ENCODE results near the gene SEPTIN6. TPM values are rescaled to one million over a fixed set of nuclear protein-coding genes. Genes with fewer than 3 reads are reported as not detected.
A peak's percentile ranks its signal among the peaks of the same experiment; 100 is the strongest.
"Not testable (repeated sequence)": the region's sequence is repeated elsewhere in the genome, so short reads cannot be mapped to it uniquely, and the experiment has no call there.

The SEPTIN6 gene
- total and polyA plus RNA-seq, 5 experiments from 2014 or later, result 161 to 269 (median 234) TPM

GRCh38 chrX:119669424-119670037 lies 23.4 kb downstream of the SEPTIN6 start:
- ATAC-seq, result no peak
- peak overlapping the region in 9 of 10 donors; percentile 18 to 88 (median 74) for H3K27ac Mint-ChIP-seq
- POLR2A ChIA-PET, result interaction anchor here (0.7 to 16.1 kb wide), 3 partner anchors 22 to 60 kb away, joined by 3 to 309 read pairs (median 6); partner anchors contain the start of gene SEPTIN6
- no peaks in the 10 kb centered on the region for H3K9me3 Mint-ChIP-seq
- no peak for DNase-seq
- peaks cover 13 to 49% (median 35%) of the 10 kb centered on the region in 4 donors for H3K4me1 Mint-ChIP-seq
- no peak overlapping the region for H3K4me3 Mint-ChIP-seq
- H3K27me3 Mint-ChIP-seq, result no peaks in the 10 kb centered on the region
- peaks cover 0 to 75% (median 3%) of the 10 kb centered on the region in 3 donors for H3K36me3 Mint-ChIP-seq

DNA sequence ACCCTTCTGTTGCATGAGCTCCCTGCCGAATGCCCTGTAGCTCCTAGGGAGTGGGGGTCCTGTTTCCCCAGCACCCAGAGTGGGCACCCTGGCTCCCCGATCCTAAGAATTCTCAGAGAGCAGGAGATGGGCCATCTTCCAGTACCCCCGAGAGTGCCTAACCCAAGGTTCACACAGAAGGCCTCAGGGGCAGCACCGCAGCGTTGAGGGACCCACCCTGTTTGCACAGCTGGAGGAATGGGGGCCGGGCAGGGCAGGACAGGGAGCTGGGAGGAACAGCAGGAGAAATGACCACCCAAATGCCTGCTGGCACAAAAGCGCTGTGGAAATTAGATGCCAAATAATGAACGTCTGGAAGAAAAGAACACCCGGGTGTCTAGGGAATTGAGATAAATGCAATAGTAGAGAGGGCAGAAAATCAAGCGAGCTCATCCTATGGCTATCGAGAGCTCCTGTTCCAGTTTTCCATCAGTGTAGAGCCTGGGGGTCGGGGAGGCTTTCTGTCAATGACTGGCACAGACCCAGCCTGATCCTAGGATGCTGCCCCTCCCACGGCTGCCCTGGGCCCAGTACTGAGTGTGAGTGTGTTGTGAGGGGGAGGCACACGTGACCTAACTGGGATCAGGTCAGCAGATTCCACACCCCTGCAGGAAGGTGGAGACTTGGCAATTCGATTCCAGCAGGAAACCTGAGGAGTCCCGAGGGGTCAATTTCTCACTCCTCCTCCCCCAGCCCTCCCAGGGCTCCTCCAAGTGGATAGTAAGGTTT lies 25.7 kb downstream of the SEPTIN6 start:
- H3K4me3 Mint-ChIP-seq, result no peak overlapping the region
- DNase-seq, result no peak
- POLR2A ChIA-PET, result interaction anchor here (1.8 to 2.1 kb wide), 3 partner anchors 10 to 26 kb away, joined by 7 to 15 read pairs (median 7); partner anchors contain the start of gene SEPTIN6

GRCh38 chrX:119664877-119665276 lies 28.1 kb downstream of the SEPTIN6 start:
- H3K27me3 Mint-ChIP-seq, result not testable (repeated sequence)

More for the DNA sequence above, 25.7 kb downstream of the SEPTIN6 start:
- Mint-ChIP-seq H3K9me3 (no peaks in the 10 kb centered on the region), H3K27me3 (no peaks in the 10 kb centered on the region), H3K27ac (peak overlapping the region in 9 of 10 donors; percentile 7 to 86 (median 56)), H3K36me3 (peaks cover 3 to 74% (median 4%) of the 10 kb centered on the region in 3 donors), H3K4me1 (peaks cover 12 to 47% (median 33%) of the 10 kb centered on the region in 4 donors)
- no peak for ATAC-seq

GRCh38 chrX:119661486-119661885 lies 31.5 kb downstream of the SEPTIN6 start:
- Mint-ChIP-seq H3K27me3 (no peaks in the 10 kb centered on the region), H3K36me3 (peaks cover 4 to 82% (median 14%) of the 10 kb centered on the region in 3 donors), H3K9me3 (no peaks in the 10 kb centered on the region), H3K27ac (peak overlapping the region in 8 of 10 donors; percentile 12 to 86 (median 54)), H3K4me3 (no peak overlapping the region), H3K4me1 (peaks cover 15 to 38% (median 29%) of the 10 kb centered on the region in 4 donors)
- ATAC-seq (no peak), DNase-seq (no peak)
- POLR2A ChIA-PET, result interaction anchor here (1.0 to 1.1 kb wide), 3 partner anchors 16 to 31 kb away, joined by 3 to 4 read pairs (median 4); partner anchors contain the start of gene SEPTIN6

More at GRCh38 chrX:119664877-119665276, 28.1 kb downstream of the SEPTIN6 start:
- H3K9me3 Mint-ChIP-seq, DNase-seq, ATAC-seq: not testable (repeated sequence)
- Mint-ChIP-seq H3K27ac (peak overlapping the region in 9 of 10 donors; percentile 25 to 89 (median 58)), H3K36me3 (peaks cover 7 to 75% (median 10%) of the 10 kb centered on the region in 3 donors), H3K4me1 (peaks cover 12 to 40% (median 27%) of the 10 kb centered on the region in 4 donors), H3K4me3 (peak overlapping the region in 1 of 10 donors; percentile 29)
- POLR2A ChIA-PET, result interaction anchor here (0.6 to 0.7 kb wide), 2 partner anchors 28 to 81 kb away, joined by 3 to 6 read pairs; partner anchors contain the start of gene SEPTIN6

DNA sequence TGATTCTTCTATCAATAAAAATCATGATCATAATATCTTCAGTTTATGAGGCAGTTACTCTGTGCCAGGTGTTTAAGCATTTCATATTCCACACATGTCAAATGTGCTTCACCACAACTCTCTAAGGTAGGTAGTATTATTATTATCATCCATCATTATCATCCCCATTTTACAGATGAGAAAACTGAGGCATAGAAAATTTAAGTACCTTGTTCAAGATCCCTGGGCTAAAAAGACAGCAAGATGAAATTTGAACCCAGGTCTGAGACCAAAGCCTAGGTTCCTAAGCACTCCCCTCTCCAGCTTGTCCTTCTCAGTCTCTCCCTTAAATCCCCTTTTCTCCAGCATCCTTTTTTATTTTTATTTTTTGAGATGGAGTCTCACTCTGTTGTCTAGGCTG lies 33.4 kb downstream of the SEPTIN6 start:
- Mint-ChIP-seq H3K36me3 (peaks cover 4 to 82% (median 19%) of the 10 kb centered on the region in 3 donors), H3K4me1 (peaks cover 20 to 43% (median 31%) of the 10 kb centered on the region in 4 donors), H3K4me3 (no peak overlapping the region), H3K27ac (peak overlapping the region in 9 of 10 donors; percentile 45 to 87 (median 77)), H3K27me3 (no peaks in the 10 kb centered on the region), H3K9me3 (no peaks in the 10 kb centered on the region)
- DNase-seq (no peak), ATAC-seq (no peak)
- POLR2A ChIA-PET, result no interaction called here

DNA sequence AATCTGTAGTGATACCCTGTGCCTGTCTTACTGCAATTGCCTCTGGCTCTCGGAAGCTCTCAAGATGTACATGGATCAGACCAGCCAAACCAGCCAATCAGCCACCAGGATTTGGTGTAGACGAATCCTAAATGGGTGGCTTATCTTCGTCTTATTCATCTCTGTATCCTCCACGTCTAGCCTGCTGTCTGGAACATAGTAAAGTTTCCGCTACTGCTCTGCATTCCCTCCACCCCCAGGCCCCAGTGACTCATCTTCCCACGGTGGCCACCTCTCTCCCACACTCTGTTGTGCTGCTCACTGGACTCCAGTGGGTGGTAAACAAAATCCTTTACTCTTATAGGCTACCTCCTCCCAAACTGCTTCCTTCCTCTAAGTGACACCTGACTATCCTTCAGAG lies 37.8 kb downstream of the SEPTIN6 start:
- Mint-ChIP-seq H3K4me3 (peak overlapping the region in 8 of 10 donors; percentile 7 to 78 (median 47)), H3K4me1 (peaks cover 18 to 37% (median 30%) of the 10 kb centered on the region in 4 donors)
- POLR2A ChIA-PET, result interaction anchor here (1.0 to 2.1 kb wide), 3 partner anchors 27 to 38 kb away, joined by 5 to 12 read pairs (median 8); partner anchors contain the start of gene SEPTIN6

GRCh38 chrX:119654112-119654531 lies 38.8 kb downstream of the SEPTIN6 start:
- POLR2A ChIA-PET, result interaction anchor here (0.7 to 2.1 kb wide), 5 partner anchors 22 to 73 kb away, joined by 3 to 12 read pairs (median 4); partner anchors contain the start of gene SEPTIN6
- H3K27me3 Mint-ChIP-seq, result no peaks in the 10 kb centered on the region
- H3K9me3 Mint-ChIP-seq, result no peaks in the 10 kb centered on the region
- H3K4me1 Mint-ChIP-seq, result peaks cover 16 to 32% (median 28%) of the 10 kb centered on the region in 4 donors
- H3K4me3 Mint-ChIP-seq, result peak overlapping the region in 8 of 10 donors; percentile 6 to 62 (median 22)
- ATAC-seq (peak; percentile 83 to 90), DNase-seq (peak in 9 of 10 donors; percentile 22 to 69 (median 40))
- H3K36me3 Mint-ChIP-seq, result peaks cover 0 to 78% (median 9%) of the 10 kb centered on the region in 3 donors
- H3K27ac Mint-ChIP-seq, result peak overlapping the region; percentile 55 to 94 (median 90)

More for the DNA sequence above, 37.8 kb downstream of the SEPTIN6 start:
- H3K27ac Mint-ChIP-seq, result peak overlapping the region; percentile 39 to 94 (median 88)
- no peaks in the 10 kb centered on the region for H3K9me3 Mint-ChIP-seq
- ATAC-seq, result peak in 1 of 2 donors; percentile 57
- H3K27me3 Mint-ChIP-seq, result no peaks in the 10 kb centered on the region
- peaks cover 0 to 78% (median 9%) of the 10 kb centered on the region in 3 donors for H3K36me3 Mint-ChIP-seq
- peak in 3 of 10 donors; percentile 19 to 50 (median 39) for DNase-seq

DNA sequence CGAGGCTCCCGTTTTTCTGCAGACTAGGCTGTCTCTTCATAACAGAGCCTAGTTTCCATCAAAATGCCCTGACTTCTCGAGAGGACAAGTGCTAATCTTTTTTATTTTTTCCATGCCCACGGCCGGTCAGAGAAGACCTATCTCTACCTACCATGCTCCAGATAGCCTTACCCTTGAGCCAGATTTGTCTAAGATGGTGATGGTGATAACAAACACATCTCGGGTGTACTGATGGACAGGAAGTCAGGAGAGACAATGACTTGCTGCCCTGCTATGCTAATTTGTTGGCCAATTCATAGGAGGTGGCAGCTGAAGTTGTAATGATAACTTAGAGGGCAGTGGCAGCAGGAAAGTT lies 44.6 kb downstream of the SEPTIN6 start:
- peak overlapping the region in 8 of 10 donors; percentile 25 to 85 (median 58) for H3K27ac Mint-ChIP-seq
- H3K4me3 Mint-ChIP-seq, result peak overlapping the region in 1 of 10 donors; percentile 45
- H3K36me3 Mint-ChIP-seq, result peaks cover 0 to 79% (median 0%) of the 10 kb centered on the region in 3 donors
- no peaks in the 10 kb centered on the region for H3K9me3 Mint-ChIP-seq
- DNase-seq, result no peak
- POLR2A ChIA-PET, result interaction anchor here (1.2 kb wide), 1 partner anchor 44 kb away, joined by 4 read pairs; the partner anchor contains the start of gene SEPTIN6
- no peak for ATAC-seq
- H3K4me1 Mint-ChIP-seq, result peaks cover 3 to 26% (median 15%) of the 10 kb centered on the region in 4 donors
- no peaks in the 10 kb centered on the region for H3K27me3 Mint-ChIP-seq

- H3K27me3 Mint-ChIP-seq, result no peaks in the 10 kb centered on the region
- DNase-seq (peak in 1 of 10 donors; percentile 4), ATAC-seq (peak; percentile 67 to 72)
- peaks cover 0 to 79% (median 0%) of the 10 kb centered on the region in 3 donors for H3K36me3 Mint-ChIP-seq
- H3K9me3 Mint-ChIP-seq, result no peaks in the 10 kb centered on the region
- peak overlapping the region; percentile 37 to 86 (median 68) for H3K27ac Mint-ChIP-seq
- H3K4me1 Mint-ChIP-seq, result peaks cover 3 to 27% (median 17%) of the 10 kb centered on the region in 4 donors
- POLR2A ChIA-PET, result interaction anchor here (1.0 to 1.3 kb wide), 3 partner anchors 9 to 45 kb away, joined by 4 to 5 read pairs (median 4); partner anchors contain the start of gene SEPTIN6
- H3K4me3 Mint-ChIP-seq, result peak overlapping the region in 2 of 10 donors; percentile 33 to 45
Observed at GRCh38 chrX:119647552-119648420, 45.2 kb downstream of the SEPTIN6 start.

- POLR2A ChIA-PET, result interaction anchor here (0.7 to 1.3 kb wide), 3 partner anchors 8 to 179 kb away, joined by 3 to 5 read pairs (median 4); partner anchors contain the start of gene SLC25A5
- H3K27ac Mint-ChIP-seq, result peak overlapping the region in 9 of 10 donors; percentile 62 to 92 (median 73)
- peaks cover 3 to 32% (median 19%) of the 10 kb centered on the region in 4 donors for H3K4me1 Mint-ChIP-seq
Observed at GRCh38 chrX:119647089-119647488, 45.9 kb downstream of the SEPTIN6 start.

DNA sequence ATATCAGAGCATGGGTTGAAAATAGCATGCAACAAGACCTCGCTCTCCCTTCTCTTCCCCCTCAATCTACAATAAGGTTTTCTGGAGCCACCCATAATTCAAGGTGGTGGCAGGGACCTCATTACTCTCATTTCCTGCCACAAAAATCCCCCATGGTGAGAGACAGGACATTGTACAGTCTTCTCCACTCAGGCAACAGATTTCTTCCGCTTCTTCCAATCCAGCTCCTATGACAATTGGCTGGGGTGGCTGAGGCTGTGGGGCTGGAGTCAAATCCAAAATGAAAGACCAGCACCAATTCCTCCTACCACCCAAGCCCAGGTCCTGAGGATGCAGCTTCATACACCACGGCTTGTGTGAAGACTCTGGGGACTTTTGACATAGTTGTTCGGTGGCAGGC lies 46.5 kb downstream of the SEPTIN6 start:
- ATAC-seq (peak in 1 of 2 donors; percentile 63), DNase-seq (no peak)
- H3K27ac Mint-ChIP-seq, result peak overlapping the region; percentile 3 to 92 (median 69)
- peak overlapping the region in 5 of 10 donors; percentile 19 to 45 (median 26) for H3K4me3 Mint-ChIP-seq
- peaks cover 3 to 36% (median 21%) of the 10 kb centered on the region in 4 donors for H3K4me1 Mint-ChIP-seq
- H3K36me3 Mint-ChIP-seq, result peaks cover 0 to 77% (median 0%) of the 10 kb centered on the region in 3 donors
- POLR2A ChIA-PET, result interaction anchor here (0.7 to 1.3 kb wide), 2 partner anchors 14 to 179 kb away, joined by 3 to 4 read pairs; partner anchors contain the start of gene SLC25A5
- no peaks in the 10 kb centered on the region for H3K9me3 Mint-ChIP-seq
- no peaks in the 10 kb centered on the region for H3K27me3 Mint-ChIP-seq

More at GRCh38 chrX:119647089-119647488, 45.9 kb downstream of the SEPTIN6 start:
- peak overlapping the region in 2 of 10 donors; percentile 19 to 45 for H3K4me3 Mint-ChIP-seq
- no peak for DNase-seq
- no peaks in the 10 kb centered on the region for H3K27me3 Mint-ChIP-seq
- H3K9me3 Mint-ChIP-seq, result no peaks in the 10 kb centered on the region
- H3K36me3 Mint-ChIP-seq, result peaks cover 0 to 76% (median 0%) of the 10 kb centered on the region in 3 donors
- ATAC-seq, result no peak
